WI38 (cell line): ENCODE measurements around the gene GNAI2.
A peak's percentile ranks its signal among the peaks of the same experiment; 100 is the strongest.

Experiments used
- H3K4me3 ChIP-seq: 2 replicates; pipeline ENCODE4 v1.5.1; 2011; ENCODE audit warnings: low read depth, mild to moderate bottlenecking, control low read depth, low read length
- CTCF ChIP-seq: IDR thresholded peaks from 2 replicates; pipeline ENCODE4 v1.5.1; 2012; ENCODE audit warnings: low read depth, mild to moderate bottlenecking, control low read depth, low read length

GNAI2 gene

DNA sequence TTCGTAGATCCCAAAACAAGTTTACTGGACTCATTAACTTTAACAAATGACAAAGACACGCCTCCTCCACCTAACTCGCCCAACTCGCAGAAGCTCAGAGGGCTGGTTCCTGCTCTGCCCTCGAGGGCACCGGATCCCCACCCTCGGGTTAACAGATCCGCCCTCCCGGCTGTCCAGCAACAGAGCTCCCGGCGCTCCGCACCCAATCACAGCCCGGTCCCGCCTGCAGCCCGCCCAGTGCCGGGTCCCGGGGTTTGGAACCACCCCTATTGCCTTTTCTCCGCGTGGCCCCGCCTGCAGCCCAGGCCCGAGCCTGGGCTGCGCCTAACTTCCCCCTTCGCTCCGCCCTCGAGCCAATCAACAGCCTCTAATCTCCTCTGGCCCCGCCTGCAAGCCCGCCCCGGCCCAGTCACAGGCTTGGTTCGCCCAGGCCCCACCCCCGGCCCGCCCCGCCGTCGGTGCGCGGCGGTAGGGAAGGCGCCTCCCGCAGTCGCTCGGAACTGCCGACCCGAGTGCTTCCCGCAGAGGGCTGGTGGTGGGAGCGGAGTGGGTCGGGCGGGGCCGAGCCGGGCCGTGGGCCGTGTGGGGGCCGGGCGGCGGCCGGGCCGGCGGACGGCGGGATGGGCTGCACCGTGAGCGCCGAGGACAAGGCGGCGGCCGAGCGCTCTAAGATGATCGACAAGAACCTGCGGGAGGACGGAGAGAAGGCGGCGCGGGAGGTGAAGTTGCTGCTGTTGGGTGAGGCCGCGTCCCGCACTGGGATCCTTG, at the start of gene GNAI2:
GNAI2 (plus strand) TSS at position 489 of the 768 bp plus-strand sequence; CDS start at position 621, 132 bp downstream.
- TF ChIP-seq CTCF, result no peak
- peak within 1 kb of the TSS; percentile 98 for H3K4me3 ChIP-seq

DNA sequence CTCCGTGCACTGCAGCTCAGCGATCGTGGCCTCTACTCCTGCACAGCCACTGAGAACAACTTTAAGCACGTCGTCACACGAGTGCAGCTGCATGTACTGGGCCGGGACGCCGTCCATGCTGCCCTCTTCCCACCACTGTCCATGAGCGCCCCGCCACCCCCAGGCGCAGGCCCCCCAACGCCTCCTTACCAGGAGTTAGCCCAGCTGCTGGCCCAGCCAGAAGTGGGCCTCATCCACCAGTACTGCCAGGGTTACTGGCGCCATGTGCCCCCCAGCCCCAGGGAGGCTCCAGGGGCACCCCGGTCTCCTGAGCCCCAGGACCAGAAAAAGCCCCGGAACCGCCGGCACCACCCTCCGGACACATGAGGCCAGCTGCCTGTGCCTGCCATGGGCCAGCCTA, 48.3 kb upstream of the GNAI2 start:
- H3K4me3 ChIP-seq, result no peak overlapping the region
- TF ChIP-seq CTCF, result no peak

DNA sequence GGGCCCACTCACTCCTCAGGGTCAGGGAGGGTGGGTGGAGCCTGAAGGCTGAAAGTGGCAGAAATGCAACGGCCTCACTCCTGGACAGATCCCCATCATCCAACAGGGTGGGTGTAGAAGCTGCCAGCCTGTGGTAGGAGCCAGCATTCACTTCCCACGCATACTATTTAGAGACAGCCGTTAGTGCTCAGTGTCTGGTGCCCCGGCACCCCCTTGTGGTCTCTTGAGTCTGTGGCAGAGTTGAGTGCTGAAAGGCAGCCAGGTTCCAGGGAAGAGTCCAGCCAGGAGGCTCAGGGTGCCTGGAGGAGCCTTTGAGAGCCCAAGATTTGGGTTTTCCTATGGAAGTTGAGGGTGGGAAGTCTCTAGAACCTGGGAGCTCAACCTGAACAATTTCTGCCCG, 46.7 kb upstream of the GNAI2 start:
- peak; percentile 92 for TF ChIP-seq CTCF
- H3K4me3 ChIP-seq, result no peak overlapping the region

DNA sequence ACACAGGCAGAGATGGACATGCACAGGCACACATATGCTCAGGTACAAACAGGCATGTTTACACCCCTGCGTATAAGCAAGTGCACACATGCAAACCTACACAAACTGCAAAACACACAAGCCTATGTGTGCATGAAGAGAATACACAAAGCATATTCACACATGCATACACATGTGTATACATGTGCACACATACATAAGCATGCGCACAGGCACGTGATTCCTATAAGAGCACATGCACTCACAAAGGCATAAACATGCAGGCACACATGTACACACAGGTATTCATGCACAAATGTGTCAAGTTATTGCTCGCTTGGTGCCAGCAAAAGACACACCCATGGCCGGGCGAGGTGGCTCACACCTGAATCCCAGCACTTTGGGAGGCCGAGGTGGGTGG, 46.0 kb upstream of the GNAI2 start:
- TF ChIP-seq CTCF, result no peak
- no peak overlapping the region for H3K4me3 ChIP-seq

DNA sequence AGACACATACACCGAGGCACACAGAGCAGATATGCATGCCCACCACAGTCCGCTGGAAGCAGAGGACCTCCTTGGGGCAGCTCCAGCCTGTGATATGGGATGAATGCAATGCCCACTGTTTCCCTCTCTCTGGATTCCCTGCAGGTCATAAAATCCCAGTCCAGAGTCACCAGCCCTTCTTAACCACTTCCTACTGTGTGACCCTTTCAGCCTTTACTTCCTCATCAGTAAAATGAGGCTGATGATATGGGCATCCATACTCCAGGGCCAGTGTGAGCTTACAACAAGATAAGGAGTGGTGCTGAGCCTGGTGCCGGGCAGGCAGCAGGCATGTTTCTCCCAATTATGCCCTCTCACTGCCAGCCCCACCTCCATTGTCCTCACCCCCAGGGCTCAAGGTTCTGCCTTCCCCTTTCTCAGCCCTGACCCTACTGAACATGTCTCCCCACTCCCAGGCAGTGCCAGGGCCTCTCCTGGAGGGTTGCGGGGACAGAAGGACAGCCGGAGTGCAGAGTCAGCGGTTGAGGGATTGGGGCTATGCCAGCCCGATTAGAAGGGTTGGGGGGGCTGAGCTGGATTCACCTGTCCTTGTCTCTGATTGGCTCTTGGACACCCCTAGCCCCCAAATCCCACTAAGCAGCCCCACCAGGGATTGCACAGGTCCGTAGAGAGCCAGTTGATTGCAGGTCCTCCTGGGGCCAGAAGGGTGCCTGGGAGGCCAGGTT, 44.9 kb upstream of the GNAI2 start, which contains the start of gene GNAT1:
GNAT1 (plus strand) TSS at position 675 of the 725 bp plus-strand sequence. CDS start 116 bp downstream, outside the sequence.
- no peak for TF ChIP-seq CTCF
- H3K4me3 ChIP-seq, result no peak within 1 kb of the TSS

GRCh38 chr3:50192124-50192523, 43.9 kb upstream of the GNAI2 start:
- no peak for TF ChIP-seq CTCF
- no peak overlapping the region for H3K4me3 ChIP-seq

DNA sequence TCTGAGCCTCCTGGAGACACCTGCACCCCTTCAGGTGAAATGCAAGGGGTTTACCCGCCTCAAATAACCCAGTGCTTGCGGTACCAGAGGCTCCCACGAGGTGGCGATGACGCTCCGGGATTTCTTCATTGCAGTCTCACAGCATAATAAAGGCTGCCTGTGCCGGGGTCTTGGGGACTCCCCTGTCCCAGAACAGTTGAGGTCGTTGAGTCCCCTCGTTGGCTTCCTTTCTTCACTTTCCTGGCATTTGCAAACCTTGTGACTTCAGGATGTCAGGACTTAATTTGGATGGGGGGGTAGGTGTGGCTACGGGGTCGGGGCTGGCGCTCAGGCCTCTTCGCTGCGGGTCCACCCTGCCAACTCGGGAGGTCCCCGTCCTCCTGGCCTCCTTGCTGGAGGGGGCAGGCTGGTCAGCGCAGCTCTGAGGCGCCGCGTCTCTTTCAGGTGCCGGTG, 43.3 kb upstream of the GNAI2 start:
- TF ChIP-seq CTCF, result peak; percentile 93
- H3K4me3 ChIP-seq, result no peak overlapping the region
